Lower leg skin (tissue), 3 donors: ENCODE measurements around the gene GAPDHS.

ENCODE experiments used
- POLR2A ChIP-seq, 2 donors: fragments of 450-650 bp; IDR thresholded peaks; one replicate each; pipeline ENCODE4 v1.6.1; 2016 to 2017; ENCODE audit warnings: antibody characterized with exemption in 2 of 2, mild to moderate bottlenecking in 1 of 2, moderate library complexity in 1 of 2
- TF ChIP-seq, protein P1 (sequence below), 3 donors: fragments of 450-650 bp; IDR thresholded peaks; one replicate each; pipeline ENCODE4 v1.5.1; 2016; ENCODE audit warnings: antibody characterized with exemption in 3 of 3, mild to moderate bottlenecking in 3 of 3, moderate library complexity in 2 of 3

DNA sequence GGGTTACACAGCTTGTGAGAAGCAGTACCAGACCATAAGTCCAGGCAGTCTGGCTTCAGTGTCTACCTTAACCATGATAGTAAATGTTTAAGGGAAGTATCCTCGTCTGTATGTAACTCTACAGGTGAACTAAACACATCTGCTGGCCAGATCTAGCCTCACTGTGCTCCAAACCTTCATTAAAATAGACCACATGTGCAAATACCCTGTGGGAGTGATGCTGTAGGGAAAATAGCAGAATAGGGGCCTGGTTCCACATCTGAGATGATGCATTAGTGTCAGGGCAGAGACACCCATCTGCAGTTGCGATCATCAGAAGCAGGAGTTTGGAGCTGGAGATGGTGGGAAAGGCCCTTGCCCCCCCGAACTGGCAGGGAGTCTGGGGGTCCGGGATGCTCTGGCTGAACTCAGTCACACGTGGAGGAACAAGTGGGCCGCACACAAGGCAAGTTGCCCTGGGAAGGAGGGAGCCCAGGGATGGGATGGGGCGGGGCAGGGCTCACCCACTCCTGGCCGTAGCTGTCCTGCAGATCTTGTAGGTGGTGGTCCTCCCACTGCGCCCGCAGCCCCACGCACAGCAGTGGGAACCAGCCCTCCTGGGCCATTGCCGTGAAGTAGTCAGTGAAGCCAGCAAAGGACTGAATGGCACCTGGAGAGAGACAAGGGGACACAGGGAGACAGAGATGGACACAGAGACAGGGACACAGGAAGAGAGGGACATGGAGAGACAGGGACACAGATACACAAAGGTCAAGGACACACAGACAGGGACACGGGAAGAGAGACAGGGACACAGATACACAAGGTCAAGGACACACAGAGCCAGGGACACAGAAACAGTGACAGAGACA, 19.5 kb downstream of the GAPDHS start:
- TF ChIP-seq, protein P1, sequence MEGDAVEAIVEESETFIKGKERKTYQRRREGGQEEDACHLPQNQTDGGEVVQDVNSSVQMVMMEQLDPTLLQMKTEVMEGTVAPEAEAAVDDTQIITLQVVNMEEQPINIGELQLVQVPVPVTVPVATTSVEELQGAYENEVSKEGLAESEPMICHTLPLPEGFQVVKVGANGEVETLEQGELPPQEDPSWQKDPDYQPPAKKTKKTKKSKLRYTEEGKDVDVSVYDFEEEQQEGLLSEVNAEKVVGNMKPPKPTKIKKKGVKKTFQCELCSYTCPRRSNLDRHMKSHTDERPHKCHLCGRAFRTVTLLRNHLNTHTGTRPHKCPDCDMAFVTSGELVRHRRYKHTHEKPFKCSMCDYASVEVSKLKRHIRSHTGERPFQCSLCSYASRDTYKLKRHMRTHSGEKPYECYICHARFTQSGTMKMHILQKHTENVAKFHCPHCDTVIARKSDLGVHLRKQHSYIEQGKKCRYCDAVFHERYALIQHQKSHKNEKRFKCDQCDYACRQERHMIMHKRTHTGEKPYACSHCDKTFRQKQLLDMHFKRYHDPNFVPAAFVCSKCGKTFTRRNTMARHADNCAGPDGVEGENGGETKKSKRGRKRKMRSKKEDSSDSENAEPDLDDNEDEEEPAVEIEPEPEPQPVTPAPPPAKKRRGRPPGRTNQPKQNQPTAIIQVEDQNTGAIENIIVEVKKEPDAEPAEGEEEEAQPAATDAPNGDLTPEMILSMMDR (IDR thresholded peaks at IDR 0.05): peak in 1 of 3 donors; percentile 56
- TF ChIP-seq POLR2A (IDR thresholded peaks at IDR 0.05): no peak
